GM12872 (cell line): Measurements from ENCODE around the gene SP2.
A peak's percentile ranks its signal among the peaks of the same experiment; 100 is the strongest.

ENCODE experiments used
- CTCF ChIP-seq: IDR thresholded peaks from 3 replicates; pipeline ENCODE4 v1.5.1; 2011; ENCODE audit warnings: low read depth, mild to moderate bottlenecking, low read length, moderate library complexity; ENCODE audit not compliant: insufficient read depth

The SP2 gene

GRCh38 chr17:47945080-47945479 is 49.0 kb downstream of the SP2 start:
- no peak for TF ChIP-seq CTCF

GRCh38 chr17:47945529-47946508 is 49.8 kb downstream of the SP2 start:
- no peak for TF ChIP-seq CTCF

GRCh38 chr17:47946516-47946915 is 50.5 kb downstream of the SP2 start:
- TF ChIP-seq CTCF = no peak

- peak; percentile 83 for TF ChIP-seq CTCF
These were observed 50.9 kb downstream of the SP2 start for GRCh38 chr17:47946929-47947397.

- TF ChIP-seq CTCF = no peak
These were observed 52.7 kb downstream of the SP2 start for GRCh38 chr17:47948706-47949196.

GRCh38 chr17:47949197-47949759 is 53.2 kb downstream of the SP2 start:
- peak; percentile 93 for TF ChIP-seq CTCF

GRCh38 chr17:47949946-47950345 is 53.9 kb downstream of the SP2 start:
- no peak for TF ChIP-seq CTCF
